Measurements from ENCODE around the gene RNF215.

GRCh38 chr22:30347255-30347892, 39.8 kb downstream of the RNF215 start:
- TF ChIP-seq, protein P1, sequence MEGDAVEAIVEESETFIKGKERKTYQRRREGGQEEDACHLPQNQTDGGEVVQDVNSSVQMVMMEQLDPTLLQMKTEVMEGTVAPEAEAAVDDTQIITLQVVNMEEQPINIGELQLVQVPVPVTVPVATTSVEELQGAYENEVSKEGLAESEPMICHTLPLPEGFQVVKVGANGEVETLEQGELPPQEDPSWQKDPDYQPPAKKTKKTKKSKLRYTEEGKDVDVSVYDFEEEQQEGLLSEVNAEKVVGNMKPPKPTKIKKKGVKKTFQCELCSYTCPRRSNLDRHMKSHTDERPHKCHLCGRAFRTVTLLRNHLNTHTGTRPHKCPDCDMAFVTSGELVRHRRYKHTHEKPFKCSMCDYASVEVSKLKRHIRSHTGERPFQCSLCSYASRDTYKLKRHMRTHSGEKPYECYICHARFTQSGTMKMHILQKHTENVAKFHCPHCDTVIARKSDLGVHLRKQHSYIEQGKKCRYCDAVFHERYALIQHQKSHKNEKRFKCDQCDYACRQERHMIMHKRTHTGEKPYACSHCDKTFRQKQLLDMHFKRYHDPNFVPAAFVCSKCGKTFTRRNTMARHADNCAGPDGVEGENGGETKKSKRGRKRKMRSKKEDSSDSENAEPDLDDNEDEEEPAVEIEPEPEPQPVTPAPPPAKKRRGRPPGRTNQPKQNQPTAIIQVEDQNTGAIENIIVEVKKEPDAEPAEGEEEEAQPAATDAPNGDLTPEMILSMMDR (IDR thresholded peaks at IDR 0.05; ENCODE audit: low read length), result no peak
- TF ChIP-seq EZH2 (IDR thresholded peaks at IDR 0.05; ENCODE audit: borderline replicate concordance, low read length), result no peak

Measured in OCI-LY1 (cell line).